H1 (cell line): ENCODE data around the gene PRPF6. TPM values are rescaled to one million over a fixed set of nuclear protein-coding genes. Genes with fewer than 3 reads are reported as not detected.
A peak's percentile ranks its signal among the peaks of the same experiment; 100 is the strongest.

Experiments used
- CTCF ChIA-PET: fragments of 300-600 bp; sonication (Branson Sonifier 250); formaldehyde crosslinking; loops from one replicate; lab custom pipeline; 2021; ENCODE audit not compliant: partially characterized antibody; lab: Charles Lee
- POLR2A ChIA-PET: fragments of 300-600 bp; sonication (Branson Sonifier 250); formaldehyde crosslinking; loops from one replicate; lab custom pipeline; 2021; ENCODE audit warnings: inconsistent platforms; ENCODE audit not compliant: partially characterized antibody; lab: Charles Lee
- DNase-seq, 2 experiments: peaks; one replicate each; pipeline versions ENCODE4 v3.0.0 to v3.0.0-alpha.2; 2010 to 2022; ENCODE audit warnings: low spot score in 2 of 2, low read depth in 1 of 2, mixed read lengths in 1 of 2
- FAIRE-seq: peaks from 2 replicates; lab custom pipeline; 2011; peaks lifted over from hg19 to GRCh38; lab: Jason Lieb, UNC
- H2AFZ ChIP-seq: 2 replicates; pipeline ENCODE4 v1.8.1; 2012; ENCODE audit warnings: low read length, inconsistent platforms
- H2AK5ac ChIP-seq: 2 replicates; pipeline ENCODE4 v1.6.1; 2013; ENCODE audit warnings: low read depth, low read length
- H2BK120ac ChIP-seq: replicated peaks from 2 replicates; pipeline ENCODE3; 2013; ENCODE audit warnings: low read depth, low read length, inconsistent platforms
- H2BK12ac ChIP-seq: 2 replicates; pipeline ENCODE4 v1.6.1; 2013; ENCODE audit warnings: low read depth, low read length
- H2BK15ac ChIP-seq: 2 replicates; pipeline ENCODE4 v1.6.1; 2013; ENCODE audit warnings: low read length
- H2BK20ac ChIP-seq: 2 replicates; pipeline ENCODE4 v1.6.1; 2013; ENCODE audit warnings: low read length
- H2BK5ac ChIP-seq: 2 replicates; pipeline ENCODE4 v1.6.1; 2013; ENCODE audit warnings: low read depth, low read length
- H3K14ac ChIP-seq: 2 replicates; pipeline ENCODE4 v1.6.1; 2013; ENCODE audit warnings: inconsistent platforms; ENCODE audit not compliant: insufficient read length
- H3K18ac ChIP-seq: 2 replicates; pipeline ENCODE4 v1.6.1; 2013; ENCODE audit warnings: low read length; ENCODE audit errors: extremely low read depth
- H3K23ac ChIP-seq: 2 replicates; pipeline ENCODE4 v1.6.1; 2013; ENCODE audit warnings: inconsistent platforms; ENCODE audit not compliant: insufficient read length
- H3K23me2 ChIP-seq: 2 replicates; pipeline ENCODE4 v1.6.1; 2013; ENCODE audit warnings: low read depth, low read length
- H3K27ac ChIP-seq: 2 replicates; pipeline ENCODE4 v1.6.1; 2011; ENCODE audit warnings: low read depth, low read length, inconsistent platforms
- H3K27me3 ChIP-seq, 4 experiments: replicated peaks in 1 of 4; 1 replicate in 1 of 4; 2 replicates in 3 of 4; pipeline versions ENCODE4 v1.6.1 to v1.8.1; 2011 to 2013; ENCODE audit warnings: low read length in 3 of 4, mild to moderate bottlenecking in 3 of 4, inconsistent platforms in 2 of 4, mixed read lengths in 2 of 4, moderate library complexity in 1 of 4; ENCODE audit not compliant: control insufficient read depth in 3 of 4, insufficient read depth in 3 of 4; ENCODE audit errors: extremely low read depth in 1 of 4
- H3K36me3 ChIP-seq, 4 experiments: 2 replicates each; pipeline versions ENCODE4 v1.6.1 to v1.8.1; 2011 to 2013; ENCODE audit warnings: mild to moderate bottlenecking in 4 of 4, low read length in 3 of 4, moderate library complexity in 2 of 4, control low read depth in 1 of 4, inconsistent platforms in 1 of 4; ENCODE audit not compliant: insufficient read depth in 4 of 4, control insufficient read depth in 2 of 4
- H3K4ac ChIP-seq: replicated peaks from 2 replicates; pipeline ENCODE3; 2013; ENCODE audit warnings: low read length, low read depth, mixed read lengths, inconsistent platforms; ENCODE audit not compliant: insufficient read length
- H3K4me1 ChIP-seq, 4 experiments: replicated peaks in 1 of 4; 1 replicate in 1 of 4; 2 replicates in 3 of 4; pipeline versions ENCODE4 v1.6.1 to v1.8.1; 2011 to 2013; ENCODE audit warnings: low read length in 3 of 4, inconsistent platforms in 2 of 4, mixed read lengths in 1 of 4; ENCODE audit not compliant: insufficient read depth in 4 of 4, control insufficient read depth in 3 of 4
- H3K4me2 ChIP-seq, 2 experiments: 2 replicates each; pipeline versions ENCODE4 v1.6.1 to v1.8.1; 2011 to 2013; ENCODE audit warnings: low read depth in 2 of 2, low read length in 2 of 2, control low read depth in 1 of 2, inconsistent platforms in 1 of 2, mild to moderate bottlenecking in 1 of 2; ENCODE audit not compliant: insufficient read depth in 1 of 2
- H3K4me3 ChIP-seq, 4 experiments: fragments of 200-600, 300-600 bp in 1 of 4; sonication (generic), shearing (Covaris generic), sonication (Bioruptor Twin) in 1 of 4; 2 replicates each; pipeline versions ENCODE4 v1.5.1 to v1.8.1; 2011 to 2016; ENCODE audit warnings: low read length in 4 of 4, low read depth in 3 of 4, control low read depth in 2 of 4, inconsistent platforms in 2 of 4, mild to moderate bottlenecking in 2 of 4, mixed read lengths in 1 of 4, moderate library complexity in 1 of 4; ENCODE audit not compliant: insufficient read depth in 2 of 4; ENCODE audit errors: extremely low read depth in 1 of 4
- H3K56ac ChIP-seq: replicated peaks from 2 replicates; pipeline ENCODE3; 2013; ENCODE audit warnings: low read depth, mild to moderate bottlenecking, mixed read lengths, low read length, inconsistent platforms; ENCODE audit not compliant: insufficient read length
- H3K79me1 ChIP-seq: 2 replicates; pipeline ENCODE4 v1.6.1; 2013; ENCODE audit warnings: low read depth, low read length, control low read depth
- H3K79me2 ChIP-seq, 2 experiments: 2 replicates each; pipeline versions ENCODE4 v1.6.1 to v1.8.1; 2012 to 2013; ENCODE audit warnings: low read length in 2 of 2, mild to moderate bottlenecking in 2 of 2, inconsistent platforms in 1 of 2; ENCODE audit not compliant: insufficient read depth in 2 of 2, control insufficient read depth in 1 of 2
- H3K9ac ChIP-seq, 4 experiments: replicated peaks in 1 of 4; 1 replicate in 1 of 4; 2 replicates in 3 of 4; pipeline versions ENCODE4 v1.6.1 to v1.8.1; 2011 to 2013; ENCODE audit warnings: low read depth in 3 of 4, low read length in 3 of 4, control low read depth in 2 of 4, mild to moderate bottlenecking in 2 of 4, moderate library complexity in 2 of 4, inconsistent platforms in 1 of 4; ENCODE audit errors: extremely low read depth in 1 of 4
- H3K9me3 ChIP-seq, 2 experiments: 2 replicates each; pipeline versions ENCODE4 v1.6.1 to v1.8.1; 2012 to 2013; ENCODE audit warnings: mild to moderate bottlenecking in 2 of 2, moderate library complexity in 2 of 2, control low read depth in 1 of 2, inconsistent platforms in 1 of 2, low read depth in 1 of 2, low read length in 1 of 2, mixed read lengths in 1 of 2; ENCODE audit not compliant: insufficient read depth in 2 of 2
- H4K20me1 ChIP-seq, 2 experiments: replicated peaks in 1 of 2; 2 replicates each; pipeline versions ENCODE3 to v1.8.1; 2011 to 2013; ENCODE audit warnings: inconsistent platforms in 2 of 2, low read length in 2 of 2, mild to moderate bottlenecking in 1 of 2; ENCODE audit not compliant: insufficient read depth in 2 of 2, control insufficient read depth in 1 of 2
- H4K5ac ChIP-seq: 2 replicates; pipeline ENCODE4 v1.6.1; 2013; ENCODE audit warnings: low read length, low read depth, mixed read lengths, inconsistent platforms; ENCODE audit not compliant: insufficient read length
- H4K8ac ChIP-seq: 2 replicates; pipeline ENCODE4 v1.8.0; 2013; ENCODE audit warnings: mild to moderate bottlenecking, moderate library complexity, low read length, inconsistent platforms; ENCODE audit not compliant: insufficient read depth; ENCODE audit errors: extremely low read depth
- H4K91ac ChIP-seq: replicated peaks from 2 replicates; pipeline ENCODE3; 2013; ENCODE audit warnings: low read length, mixed read lengths, inconsistent platforms; ENCODE audit not compliant: insufficient read length
- CBX8 ChIP-seq: fragments of 300-800, 300-1000 bp; sonication (generic); IDR thresholded peaks from 2 replicates; pipeline ENCODE4 v1.7.1; 2016; ENCODE audit warnings: low read depth, low read length, borderline replicate concordance
- EP300 ChIP-seq, 2 experiments: IDR thresholded peaks; 1 replicate in 1 of 2; 2 replicates in 1 of 2; pipeline ENCODE4 v1.6.1; 2011 to 2012; ENCODE audit warnings: low read depth in 2 of 2, low read length in 2 of 2, mild to moderate bottlenecking in 2 of 2, borderline replicate concordance in 1 of 2, inconsistent platforms in 1 of 2, moderate library complexity in 1 of 2
- RAD21 ChIP-seq, 2 experiments: IDR thresholded peaks in 1 of 2; conservative IDR thresholded peaks in 1 of 2; 2 replicates each; pipeline ENCODE4 v1.6.1; 2011; ENCODE audit warnings: low read depth in 2 of 2, low read length in 2 of 2, improper control_type of control experiment in 1 of 2, inconsistent platforms in 1 of 2, mild to moderate bottlenecking in 1 of 2, moderate library complexity in 1 of 2
- SAP30 ChIP-seq: fragments of 300-600 bp; sonication (generic); IDR thresholded peaks from 2 replicates; pipeline ENCODE4 v1.7.1; 2012; ENCODE audit warnings: low read length, moderate library complexity, mild to moderate bottlenecking, inconsistent platforms; ENCODE audit not compliant: insufficient read depth, insufficient replicate concordance
- SP4 ChIP-seq: IDR thresholded peaks from 2 replicates; pipeline ENCODE4 v1.6.1; 2012; ENCODE audit warnings: low read length, inconsistent platforms
- WGBS, 2 experiments: shearing (Covaris generic) in 1 of 2; methylation state at CpG; one replicate each; pipeline versions ENCODE4 v1.1.6 to v1.1.7; 2013 to 2015; ENCODE audit warnings: low lambda C conversion rate in 2 of 2, mixed read lengths in 2 of 2, inconsistent platforms in 1 of 2, low coverage in 1 of 2, missing lambda C conversion rate in 1 of 2; ENCODE audit not compliant: insufficient replicate concordance in 2 of 2, insufficient coverage in 1 of 2, insufficient read length in 1 of 2; ENCODE audit errors: extremely low coverage in 1 of 2, missing lambda C conversion rate in 1 of 2; 5-methylcytosine and 5-hydroxymethylcytosine counted together
- polyA plus RNA-seq, 7 experiments: library from polyadenylated mRNA; depleted of rRNA in 3 of 7; stranded (reverse) in 5 of 7; unstranded in 2 of 7; fragments of >200 nt in 5 of 7; fragments of 200-250 nt in 2 of 7; gene quantifications; 1 replicate in 5 of 7; 2 replicates in 1 of 7; 4 replicates in 1 of 7; pipeline versions ENCODE4 v1.2.1 to v1.2.3, GENCODE V29; 2011 to 2013; ENCODE audit warnings: missing spikeins in 2 of 7, mixed read lengths in 2 of 7
- total RNA-seq: library from RNA; stranded (reverse); fragmentation: NEBNext Ultra II Directional; extraction: Animal tissue kit (Norgen Biotek cat#: 25700); gene quantifications from 2 replicates; pipeline ENCODE4 v1.2.1, GENCODE V29; 2021
- TF ChIP-seq, protein P1 (sequence below): IDR thresholded peaks from 2 replicates; pipeline ENCODE4 v1.6.1; 2012; ENCODE audit warnings: inconsistent platforms
- TF ChIP-seq, protein P2 (sequence below): IDR thresholded peaks from 2 replicates; pipeline ENCODE4 v1.6.1; 2012; ENCODE audit warnings: inconsistent platforms

Gene PRPF6
- total and polyA plus RNA-seq, 2 of the 8 experiments (the other 6 are each of a cell fraction or from before 2014, with no cell fraction given), result 27.9 to 76.9 TPM

DNA sequence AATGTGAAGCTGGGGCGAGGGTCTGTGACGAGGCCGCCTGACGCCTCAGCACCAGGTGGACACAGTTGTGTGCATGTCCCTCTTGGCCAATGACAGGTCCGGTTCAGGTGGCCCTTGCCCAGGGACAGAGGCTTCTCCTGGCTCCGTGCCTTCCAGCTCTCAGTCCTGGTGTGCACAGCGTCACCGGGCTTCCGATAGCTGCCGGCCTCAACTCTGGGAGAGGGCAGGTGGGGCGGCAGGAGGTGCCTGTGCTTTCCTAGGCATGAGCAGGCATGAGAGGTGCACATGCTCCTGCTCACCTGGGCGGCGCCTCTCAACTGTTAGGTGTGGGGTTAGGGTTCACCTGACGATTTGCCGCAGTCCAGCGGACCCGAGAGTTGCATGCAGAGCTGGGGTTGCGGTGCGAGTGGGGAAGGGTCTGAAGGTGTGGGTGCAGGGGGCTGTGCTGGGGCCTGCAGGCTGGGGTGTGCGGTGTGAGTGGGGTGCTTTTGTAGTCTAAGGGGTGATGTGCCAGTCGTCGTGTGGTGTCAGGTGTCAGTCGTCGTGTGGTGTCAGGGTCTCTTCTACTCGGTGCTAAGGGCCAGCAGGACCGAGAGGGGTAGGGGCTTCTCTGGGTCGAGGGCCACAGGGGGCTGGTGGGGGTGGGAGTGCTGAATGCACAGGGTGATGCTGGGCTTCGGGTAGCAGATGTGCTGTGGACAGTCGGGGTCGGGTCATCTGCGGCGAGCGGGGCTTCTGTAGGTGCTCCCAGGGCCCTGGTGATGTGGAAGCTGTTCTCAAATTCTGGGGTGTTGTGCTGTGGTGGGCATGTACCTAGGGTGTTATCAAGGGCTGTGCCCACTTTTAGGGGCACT lies 72.3 kb downstream of the PRPF6 start:
- Histone ChIP-seq H3K27me3 (peaks cover 23 to 39% (median 30%) of the 10 kb centered on the region in 4 experiments), H3K4ac (peak overlapping the region; percentile 53)
- POLR2A ChIA-PET, result interaction anchor here (0.6 to 3.7 kb wide), 8 partner anchors 9 to 198 kb away, joined by 3 to 24 read pairs (median 4); partner anchors contain the start of gene TCEA2

More for the DNA sequence above, 72.3 kb downstream of the PRPF6 start:
- no peaks in the 10 kb centered on the region for H3K79me1 ChIP-seq
- H3K4me2 ChIP-seq, result no peak overlapping the region
- H3K9ac ChIP-seq, result no peak overlapping the region
- H4K20me1 ChIP-seq, result no peaks in the 10 kb centered on the region
- H3K36me3 ChIP-seq, result peaks cover 0 to 5% (median 0%) of the 10 kb centered on the region in 4 experiments; a peak in 1 of 8 replicates
- WGBS, 2 experiments, result 89% methylated on average over 33 of the region's 33 CpGs; no CpG with 5 or more reads in 1 of the 2 experiments
- H3K4me1 ChIP-seq, result peaks cover 0 to 28% (median 15%) of the 10 kb centered on the region in 4 experiments; a peak in 6 of 7 replicates
- no peaks in the 10 kb centered on the region for H3K79me2 ChIP-seq
- peak overlapping the region; percentile 60; the same call in 1 of the 2 replicates for H2BK5ac ChIP-seq
- no peak overlapping the region for H4K91ac ChIP-seq
- no peak overlapping the region for H3K23ac ChIP-seq
- peak overlapping the region; percentile 85 for H2AK5ac ChIP-seq
- H2AFZ ChIP-seq, result no peak overlapping the region
- H3K23me2 ChIP-seq, result peaks cover 2% of the 10 kb centered on the region; the same call in 1 of the 2 replicates
- H3K9me3 ChIP-seq, result no peaks in the 10 kb centered on the region
- CTCF ChIA-PET, result interaction anchor here (0.7 to 15.0 kb wide), 14 partner anchors 10 to 170 kb away, joined by 3 to 139 read pairs (median 4); partner anchors contain the start of genes LKAAEAR1, OPRL1, PRPF6 and RGS19
- no peak overlapping the region; the same call in 1 of the 2 replicates for H3K18ac ChIP-seq
- DNase-seq (no peak), FAIRE-seq (no peak)
- no peak overlapping the region for H3K27ac ChIP-seq
- H3K56ac ChIP-seq, result no peak overlapping the region
- peak overlapping the region; percentile 60; the same call in 1 of the 2 replicates for H2BK12ac ChIP-seq
- H3K4me3 ChIP-seq, result no peak overlapping the region
- TF ChIP-seq EP300 (IDR thresholded peaks at IDR 0.05; ENCODE audit: borderline replicate concordance in 1 of 2, low read depth in 2 of 2, low read length in 2 of 2) (no peak), SAP30 (no peak), SP4 (no peak), RAD21 (IDR thresholded peaks at IDR 0.05 in 1 of 2, conservative IDR thresholded peaks at IDR 0.05 in 1 of 2; ENCODE audit: low read depth in 2 of 2, low read length in 2 of 2) (no peak), CBX8 (no peak)
- TF ChIP-seq, protein P1, sequence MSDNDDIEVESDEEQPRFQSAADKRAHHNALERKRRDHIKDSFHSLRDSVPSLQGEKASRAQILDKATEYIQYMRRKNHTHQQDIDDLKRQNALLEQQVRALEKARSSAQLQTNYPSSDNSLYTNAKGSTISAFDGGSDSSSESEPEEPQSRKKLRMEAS, result peak; percentile 25; the same call in 1 of the 2 replicates
- TF ChIP-seq, protein P2, sequence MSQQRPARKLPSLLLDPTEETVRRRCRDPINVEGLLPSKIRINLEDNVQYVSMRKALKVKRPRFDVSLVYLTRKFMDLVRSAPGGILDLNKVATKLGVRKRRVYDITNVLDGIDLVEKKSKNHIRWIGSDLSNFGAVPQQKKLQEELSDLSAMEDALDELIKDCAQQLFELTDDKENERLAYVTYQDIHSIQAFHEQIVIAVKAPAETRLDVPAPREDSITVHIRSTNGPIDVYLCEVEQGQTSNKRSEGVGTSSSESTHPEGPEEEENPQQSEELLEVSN, result no peak
- no peak overlapping the region for H4K8ac ChIP-seq
- no peak overlapping the region for H2BK120ac ChIP-seq
- peak overlapping the region; percentile 81; the same call in 1 of the 2 replicates for H2BK15ac ChIP-seq
- H4K5ac ChIP-seq, result no peak overlapping the region
- H3K14ac ChIP-seq, result no peak overlapping the region
- peak overlapping the region; percentile 90; the same call in 1 of the 2 replicates for H2BK20ac ChIP-seq
